ENCODE results near the gene RHOXF2. TPM values are rescaled to one million over a fixed set of nuclear protein-coding genes. Genes with fewer than 3 reads are reported as not detected.

The RHOXF2 gene
- total RNA-seq, 1 experiment from 2014 or later: not detected

GRCh38 chrX:120120223-120120622 lies 38.2 kb upstream of the RHOXF2 start:
- H3K4me2 ChIP-seq (ENCODE audit: insufficient read depth, insufficient read length, low read length): no peak overlapping the region
- no peaks in the 10 kb centered on the region for H3K36me3 Mint-ChIP-seq (ENCODE audit: insufficient read depth in 1 of 3, low read depth in 3 of 3)
- no peak overlapping the region for H3K18ac ChIP-seq (ENCODE audit: insufficient read length, low read depth, low read length)
- no peak overlapping the region for H2BK12ac ChIP-seq (ENCODE audit: insufficient read length, low read depth, low read length)
- H3K9ac ChIP-seq (ENCODE audit: extremely low read depth, insufficient read length, low read length): no peak overlapping the region
- H4K5ac ChIP-seq (ENCODE audit: insufficient read length, low read depth, low read length): no peak overlapping the region
- H2BK15ac ChIP-seq (ENCODE audit: low read depth, low read length): no peak overlapping the region
- no peaks in the 10 kb centered on the region for H3K27me3 ChIP-seq (ENCODE audit: insufficient read depth, low read length)
- no CpG with 5 or more reads among the region's 12 CpGs for WGBS (ENCODE audit: extremely low coverage, insufficient read length, low lambda C conversion rate)
- no peak overlapping the region for H3K14ac ChIP-seq (ENCODE audit: insufficient read depth, low read length)
- no peak overlapping the region for H2AK5ac ChIP-seq (ENCODE audit: insufficient read length, low read length)
- H3K4me3 Mint-ChIP-seq: no peak overlapping the region
- H4K8ac ChIP-seq (replicated peaks; ENCODE audit: insufficient read length, low read depth, low read length): no peak overlapping the region
- no peak overlapping the region for H3K4ac ChIP-seq (ENCODE audit: low read depth, low read length)
- H3K27ac Mint-ChIP-seq: no peak overlapping the region
- no peak overlapping the region for H2BK20ac ChIP-seq (ENCODE audit: low read depth, low read length, poor library complexity, severe bottlenecking)
- no peak overlapping the region for H2AFZ ChIP-seq (ENCODE audit: low read length)
- TF ChIP-seq CTCF (conservative IDR thresholded peaks at IDR 0.05): no peak
- no peak overlapping the region for H3K56ac ChIP-seq (ENCODE audit: insufficient read length, low read depth, low read length)
- H3K27me3 Mint-ChIP-seq (ENCODE audit: low read depth): no peaks in the 10 kb centered on the region; the same call in 1 of the 2 replicates
- no peaks in the 10 kb centered on the region for H3K79me1 ChIP-seq (ENCODE audit: insufficient read depth, low read depth, low read length, poor library complexity, severe bottlenecking)
- no peaks in the 10 kb centered on the region for H4K20me1 ChIP-seq (ENCODE audit: control insufficient read depth, insufficient read depth, insufficient read length)
- H2BK5ac ChIP-seq (ENCODE audit: insufficient read length, low read length): no peak overlapping the region
- H3K4me1 ChIP-seq (ENCODE audit: insufficient read depth, low read length): no peaks in the 10 kb centered on the region
- peaks cover 47% of the 10 kb centered on the region for H3K9me3 ChIP-seq (ENCODE audit: control insufficient read depth, low read depth, low read length)
- no peak overlapping the region for H4K91ac ChIP-seq (ENCODE audit: insufficient read length, low read depth, low read length)
- DNase-seq: no peak
- no peaks in the 10 kb centered on the region for H3K23me2 ChIP-seq (ENCODE audit: insufficient read length, low read depth, low read length, poor library complexity, severe bottlenecking)
- peaks cover 57 to 62% of the 10 kb centered on the region in 2 experiments for H3K9me3 Mint-ChIP-seq
- no peak overlapping the region for H3T11ph ChIP-seq (ENCODE audit: low read length)
- no peaks in the 10 kb centered on the region for H3K79me2 ChIP-seq (ENCODE audit: insufficient read depth, low read length)
- H3K4me1 Mint-ChIP-seq: peaks cover 3 to 6% of the 10 kb centered on the region in 2 experiments; a peak in 3 of 4 replicates
- H2BK120ac ChIP-seq (ENCODE audit: low read depth, low read length, poor library complexity, severe bottlenecking): no peak overlapping the region
- no peak overlapping the region for H3K27ac ChIP-seq (ENCODE audit: insufficient read length, low read depth, low read length)
- H3K23ac ChIP-seq (ENCODE audit: insufficient read length, low read depth, low read length): no peak overlapping the region

All from H9 (cell line).